Measurements from ENCODE around the gene COPG2. TPM values are rescaled to one million over a fixed set of nuclear protein-coding genes. Genes with fewer than 3 reads are reported as not detected.

The COPG2 gene
- total and polyA plus RNA-seq, 5 donors: 9.4 to 18.1 (median 15.0) TPM

DNA sequence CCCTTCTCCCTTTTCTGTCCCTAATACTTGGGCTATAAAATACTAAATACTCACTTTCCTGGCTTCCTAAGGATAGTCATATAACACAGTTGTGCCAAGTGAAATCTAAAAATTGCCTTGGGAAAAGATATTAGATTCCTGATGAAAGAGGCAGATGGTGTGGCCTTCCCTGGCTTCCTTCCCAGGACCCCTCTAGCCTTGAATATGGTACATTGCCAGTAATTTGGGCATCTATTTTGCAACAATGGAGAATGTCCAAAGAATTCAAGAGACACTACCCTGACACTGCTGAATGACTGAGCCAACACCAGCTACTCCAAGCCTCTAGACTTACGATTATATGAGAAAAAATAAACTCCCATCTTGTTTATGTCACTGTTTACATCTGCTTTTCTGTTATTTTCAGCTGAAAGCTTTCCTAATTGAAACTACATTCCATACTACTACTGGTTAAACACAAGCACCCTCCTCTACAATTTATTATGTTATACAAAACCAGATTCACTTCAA, 17.9 kb downstream of the COPG2 start:
- Histone ChIP-seq H3K27me3 (ENCODE audit: control insufficient read depth, insufficient read depth) (no peaks in the 10 kb centered on the region), H3K4me1 (ENCODE audit: control insufficient read depth, insufficient read depth, low read length) (no peaks in the 10 kb centered on the region), H3K9me3 (ENCODE audit: control insufficient read depth, low read length) (no peaks in the 10 kb centered on the region), H3K27ac (ENCODE audit: low read length) (no peak overlapping the region), H3K4me3 (ENCODE audit: low read length) (no peak overlapping the region)
- intact Hi-C loops (cut with DNase I): no loop called here
- no peak for ATAC-seq
- no peak for DNase-seq
- 58% methylated on average over 1 of the region's 1 CpG for WGBS

- WGBS: 96% methylated on average over 4 of the region's 4 CpGs
Measured at GRCh38 chr7:130649004-130649790, 19.4 kb downstream of the COPG2 start.

GRCh38 chr7:130648580-130648979, 20.0 kb downstream of the COPG2 start:
- no peak overlapping the region for H3K4me3 ChIP-seq (ENCODE audit: low read length)
- no peak overlapping the region for H3K27ac ChIP-seq (ENCODE audit: low read length)
- intact Hi-C loops (cut with DNase I): no loop called here
- WGBS: 96% methylated on average over 5 of the region's 5 CpGs
- H3K27me3 ChIP-seq (ENCODE audit: control insufficient read depth, insufficient read depth): no peaks in the 10 kb centered on the region
- ATAC-seq: no peak
- H3K9me3 ChIP-seq (ENCODE audit: control insufficient read depth, low read length): no peaks in the 10 kb centered on the region
- no peak for DNase-seq
- no peaks in the 10 kb centered on the region for H3K4me1 ChIP-seq (ENCODE audit: control insufficient read depth, insufficient read depth, low read length)

More at GRCh38 chr7:130649004-130649790, 19.4 kb downstream of the COPG2 start:
- ATAC-seq: no peak
- Histone ChIP-seq H3K9me3 (ENCODE audit: control insufficient read depth, low read length) (no peaks in the 10 kb centered on the region), H3K27me3 (ENCODE audit: control insufficient read depth, insufficient read depth) (no peaks in the 10 kb centered on the region), H3K27ac (ENCODE audit: low read length) (no peak overlapping the region), H3K4me3 (ENCODE audit: low read length) (no peak overlapping the region), H3K4me1 (ENCODE audit: control insufficient read depth, insufficient read depth, low read length) (no peaks in the 10 kb centered on the region)
- DNase-seq: no peak
- intact Hi-C loops (cut with DNase I): no loop called here

- no peaks in the 10 kb centered on the region for H3K9me3 ChIP-seq (ENCODE audit: control insufficient read depth, low read length)
- no peak overlapping the region for H3K27ac ChIP-seq (ENCODE audit: low read length)
- H3K4me1 ChIP-seq (ENCODE audit: control insufficient read depth, insufficient read depth, low read length): no peaks in the 10 kb centered on the region
- no peak for DNase-seq
- no peak overlapping the region for H3K4me3 ChIP-seq (ENCODE audit: low read length)
- intact Hi-C loops (cut with DNase I): no loop called here
- H3K27me3 ChIP-seq (ENCODE audit: control insufficient read depth, insufficient read depth): no peaks in the 10 kb centered on the region
- no peak for ATAC-seq
- 97% methylated on average over 4 of the region's 4 CpGs for WGBS
Measured at GRCh38 chr7:130642383-130642782, 26.2 kb downstream of the COPG2 start.

DNA sequence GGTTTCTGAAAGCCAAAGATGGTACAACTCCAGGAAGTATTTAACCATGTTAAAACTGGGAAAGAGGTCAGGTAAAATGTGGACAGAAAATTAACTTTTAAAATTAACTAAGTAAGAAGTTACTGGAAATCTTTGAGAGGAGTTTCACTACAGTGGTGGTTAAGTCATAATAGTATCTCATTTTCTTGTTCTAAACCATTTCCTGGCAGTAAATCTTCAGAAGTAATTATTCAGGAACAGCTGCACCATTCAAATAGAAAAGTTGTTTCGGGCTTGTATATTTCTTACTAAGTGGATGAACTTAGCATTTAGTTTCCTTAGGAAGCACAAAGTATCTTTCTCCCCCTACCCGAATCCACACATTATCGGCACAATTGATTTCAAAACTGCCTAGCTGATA, 27.1 kb downstream of the COPG2 start:
- Histone ChIP-seq H3K9me3 (ENCODE audit: control insufficient read depth, low read length) (no peaks in the 10 kb centered on the region), H3K27me3 (ENCODE audit: control insufficient read depth, insufficient read depth) (no peaks in the 10 kb centered on the region), H3K4me3 (ENCODE audit: low read length) (no peak overlapping the region), H3K4me1 (ENCODE audit: control insufficient read depth, insufficient read depth, low read length) (no peaks in the 10 kb centered on the region), H3K27ac (ENCODE audit: low read length) (no peak overlapping the region)
- DNase-seq (no peak), ATAC-seq (no peak)
- WGBS: 96% methylated on average over 3 of the region's 3 CpGs
- intact Hi-C loops (cut with DNase I): no loop called here

- 95% methylated on average over 1 of the region's 1 CpG for WGBS
- no peaks in the 10 kb centered on the region for H3K4me1 ChIP-seq (ENCODE audit: control insufficient read depth, insufficient read depth, low read length)
- no peaks in the 10 kb centered on the region for H3K27me3 ChIP-seq (ENCODE audit: control insufficient read depth, insufficient read depth)
- DNase-seq: no peak
- intact Hi-C loops (cut with DNase I): no loop called here
- ATAC-seq: no peak
- no peaks in the 10 kb centered on the region for H3K9me3 ChIP-seq (ENCODE audit: control insufficient read depth, low read length)
- no peak overlapping the region for H3K27ac ChIP-seq (ENCODE audit: low read length)
- H3K4me3 ChIP-seq (ENCODE audit: low read length): no peak overlapping the region
Measured at GRCh38 chr7:130641040-130641439, 27.5 kb downstream of the COPG2 start.

GRCh38 chr7:130639388-130639787, 29.2 kb downstream of the COPG2 start:
- DNase-seq (no peak), ATAC-seq (no peak)
- Histone ChIP-seq H3K9me3 (ENCODE audit: control insufficient read depth, low read length) (no peaks in the 10 kb centered on the region), H3K4me1 (ENCODE audit: control insufficient read depth, insufficient read depth, low read length) (no peaks in the 10 kb centered on the region), H3K27ac (ENCODE audit: low read length) (no peak overlapping the region), H3K4me3 (ENCODE audit: low read length) (no peak overlapping the region), H3K27me3 (ENCODE audit: control insufficient read depth, insufficient read depth) (no peaks in the 10 kb centered on the region)
- intact Hi-C loops (cut with DNase I): no loop called here
- WGBS: 97% methylated on average over 1 of the region's 1 CpG

DNA sequence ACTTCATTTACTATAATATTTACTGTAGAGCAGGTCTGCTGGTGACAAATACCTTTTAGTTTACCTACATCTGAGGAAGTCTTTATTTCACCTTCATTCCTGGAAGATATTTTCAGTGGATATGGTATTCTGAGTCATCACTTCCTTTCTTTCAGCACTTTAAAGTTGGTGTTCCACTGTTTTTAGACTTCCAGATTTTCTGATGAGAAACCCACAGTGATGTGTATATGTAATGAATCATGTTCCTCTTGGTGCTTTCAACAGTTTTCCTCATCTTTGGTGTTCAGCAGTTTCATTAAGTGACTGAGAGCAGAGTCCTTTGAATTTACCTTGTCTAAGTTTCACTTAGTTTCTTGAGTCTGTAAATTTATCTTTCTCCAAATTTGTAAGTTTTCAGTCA, 36.4 kb downstream of the COPG2 start:
- DNase-seq: no peak
- intact Hi-C loops (cut with DNase I): no loop called here
- Histone ChIP-seq H3K27ac (ENCODE audit: low read length) (no peak overlapping the region), H3K9me3 (ENCODE audit: control insufficient read depth, low read length) (no peaks in the 10 kb centered on the region), H3K27me3 (ENCODE audit: control insufficient read depth, insufficient read depth) (no peaks in the 10 kb centered on the region), H3K4me3 (ENCODE audit: low read length) (no peak overlapping the region), H3K4me1 (ENCODE audit: control insufficient read depth, insufficient read depth, low read length) (no peaks in the 10 kb centered on the region)
- no peak for ATAC-seq

DNA sequence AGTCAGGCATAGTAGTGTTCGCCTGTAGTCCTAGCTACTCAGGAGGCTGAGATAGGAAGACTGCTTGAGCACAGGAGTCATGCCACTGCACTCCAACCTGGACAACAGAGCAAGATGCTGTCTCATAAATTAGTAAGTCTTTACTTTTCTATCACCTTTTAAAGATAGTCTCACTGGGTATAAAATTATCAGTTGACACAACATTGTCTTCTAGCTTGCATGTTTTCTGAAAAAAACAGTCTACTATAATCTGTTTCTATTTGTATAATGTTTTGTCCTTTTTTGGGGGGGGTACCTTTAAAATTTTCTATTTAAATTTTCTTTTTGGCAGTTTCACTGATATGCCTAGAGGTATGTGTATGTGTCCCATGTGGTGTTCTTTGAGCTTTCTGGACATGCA, 39.6 kb downstream of the COPG2 start:
- H3K9me3 ChIP-seq (ENCODE audit: control insufficient read depth, low read length): no peaks in the 10 kb centered on the region
- intact Hi-C loops (cut with DNase I): no loop called here
- DNase-seq: no peak
- no peaks in the 10 kb centered on the region for H3K4me1 ChIP-seq (ENCODE audit: control insufficient read depth, insufficient read depth, low read length)
- H3K27ac ChIP-seq (ENCODE audit: low read length): no peak overlapping the region
- no peak overlapping the region for H3K4me3 ChIP-seq (ENCODE audit: low read length)
- ATAC-seq: no peak
- WGBS: 100% methylated on average over 1 of the region's 1 CpG
- no peaks in the 10 kb centered on the region for H3K27me3 ChIP-seq (ENCODE audit: control insufficient read depth, insufficient read depth)

DNA sequence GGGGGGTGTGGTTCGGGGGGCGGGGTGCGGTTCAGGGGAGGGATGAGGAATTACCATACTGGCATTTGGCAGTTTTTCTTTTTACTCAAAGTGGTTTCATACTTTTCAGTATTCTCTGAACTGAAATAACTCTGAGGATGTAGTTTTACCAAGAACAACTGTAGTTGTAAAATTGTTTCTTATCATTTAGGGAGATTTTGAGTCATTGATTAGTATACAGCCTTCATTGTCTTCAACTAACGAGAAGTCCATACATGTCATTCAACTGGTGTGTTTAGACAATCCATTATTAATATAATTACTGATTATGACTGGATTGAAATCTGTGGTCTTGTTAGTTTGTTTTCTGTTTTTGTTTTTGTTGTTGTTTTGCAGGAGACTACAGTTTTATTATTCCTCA, 40.8 kb downstream of the COPG2 start:
- DNase-seq: no peak
- 96% methylated on average over 4 of the region's 4 CpGs for WGBS
- Histone ChIP-seq H3K27ac (ENCODE audit: low read length) (no peak overlapping the region), H3K4me1 (ENCODE audit: control insufficient read depth, insufficient read depth, low read length) (no peaks in the 10 kb centered on the region), H3K4me3 (ENCODE audit: low read length) (no peak overlapping the region), H3K27me3 (ENCODE audit: control insufficient read depth, insufficient read depth) (no peaks in the 10 kb centered on the region), H3K9me3 (ENCODE audit: control insufficient read depth, low read length) (no peaks in the 10 kb centered on the region)
- intact Hi-C loops (cut with DNase I): no loop called here
- ATAC-seq: no peak

GRCh38 chr7:130622866-130623265, 45.7 kb downstream of the COPG2 start:
- DNase-seq: no peak
- no peak overlapping the region for H3K4me3 ChIP-seq (ENCODE audit: low read length)
- ATAC-seq: no peak
- 81% methylated on average over 2 of the region's 2 CpGs for WGBS
- H3K9me3 ChIP-seq (ENCODE audit: control insufficient read depth, low read length): no peaks in the 10 kb centered on the region
- intact Hi-C loops (cut with DNase I): no loop called here
- no peaks in the 10 kb centered on the region for H3K4me1 ChIP-seq (ENCODE audit: control insufficient read depth, insufficient read depth, low read length)
- H3K27me3 ChIP-seq (ENCODE audit: control insufficient read depth, insufficient read depth): no peaks in the 10 kb centered on the region
- no peak overlapping the region for H3K27ac ChIP-seq (ENCODE audit: low read length)

DNA sequence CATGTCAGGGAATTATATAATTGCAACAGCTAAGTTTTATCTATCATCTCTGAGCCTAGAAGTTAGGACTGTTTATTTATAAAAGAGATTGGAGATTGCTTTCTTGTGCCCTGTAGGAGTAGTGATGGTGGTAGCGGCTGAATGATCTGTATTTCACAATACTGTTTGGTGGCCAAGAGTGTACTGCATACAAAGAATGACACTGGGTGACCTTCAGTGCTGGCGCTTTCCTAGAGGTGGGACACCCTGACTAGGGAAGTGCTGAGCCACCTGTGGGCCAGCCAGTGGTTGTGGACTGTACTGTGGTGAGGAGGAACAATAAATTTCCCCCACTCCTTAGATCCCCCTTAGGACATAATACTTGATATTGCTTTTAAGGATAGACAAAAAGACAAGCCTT, 53.0 kb downstream of the COPG2 start:
- 94% methylated on average over 2 of the region's 2 CpGs for WGBS
- ATAC-seq (peak; percentile 38 to 40), DNase-seq (no peak)
- Histone ChIP-seq H3K27ac (ENCODE audit: low read length) (no peak overlapping the region), H3K27me3 (ENCODE audit: control insufficient read depth, insufficient read depth) (no peaks in the 10 kb centered on the region), H3K4me1 (ENCODE audit: control insufficient read depth, insufficient read depth, low read length) (no peaks in the 10 kb centered on the region), H3K4me3 (ENCODE audit: low read length) (no peak overlapping the region), H3K9me3 (ENCODE audit: control insufficient read depth, low read length) (no peaks in the 10 kb centered on the region)
- intact Hi-C loops (cut with DNase I): no loop called here

Measured in right cardiac atrium (tissue), 5 donors.